HepG2 (cell line): ENCODE measurements around the gene TRIM69. TPM values are rescaled to one million over a fixed set of nuclear protein-coding genes. Genes with fewer than 3 reads are reported as not detected.

Source experiments
- ATAC-seq: fragments of 200-7000 bp; cut with Tn5 transposase; 3 replicates; pipeline ENCODE4 v1.9.1; 2020; ENCODE audit warnings: mild to moderate bottlenecking, moderate library complexity
- BruUV-seq: library from RNA; stranded (reverse); fragments of 400-500 nt; replicated peaks from 2 replicates; lab custom pipeline; 2021; lab: Mats Ljungman, UMichigan
- CTCF ChIA-PET: fragments of 300-600 bp; formaldehyde crosslinking; extraction: SDS; loops from one replicate; lab custom pipeline; 2021; ENCODE audit warnings: low total read pairs, inconsistent platforms, low intra/inter-chr PET ratio; lab: Yijun Ruan, JAX
- POLR2A ChIA-PET: fragments of 350-600 bp; sonication (Branson Sonifier 250); formaldehyde crosslinking; loops from one replicate; lab custom pipeline; 2020; ENCODE audit warnings: antibody characterized with exemption, inconsistent platforms; lab: Yijun Ruan, JAX
- DNase-seq: peaks from one replicate; pipeline ENCODE4 v3.0.0-alpha.2; 2015; ENCODE audit warnings: low spot score
- FAIRE-seq: peaks from 3 replicates; lab custom pipeline; 2011; peaks lifted over from hg19 to GRCh38; lab: Jason Lieb, UNC
- H2AFZ ChIP-seq: one replicate; pipeline ENCODE4 v1.6.1; 2011; ENCODE audit warnings: low read length, inconsistent platforms
- H3K27ac ChIP-seq: fragments of 300-600 bp; 3 replicates; pipeline ENCODE4 v1.8.0; 2011; ENCODE audit warnings: mixed run types, mild to moderate bottlenecking, mixed read lengths, low read length, inconsistent platforms; ENCODE audit not compliant: insufficient read depth; ENCODE audit errors: extremely low read length
- H3K27me3 ChIP-seq, 2 experiments: fragments of 200-600 bp in 1 of 2; 2 replicates in 1 of 2; 3 replicates in 1 of 2; pipeline versions ENCODE4 v1.6.0 to v1.8.0; 2011; ENCODE audit warnings: low read length in 2 of 2, mild to moderate bottlenecking in 2 of 2, moderate library complexity in 2 of 2, inconsistent platforms in 1 of 2; ENCODE audit not compliant: insufficient read depth in 2 of 2, control insufficient read depth in 1 of 2
- H3K36me3 ChIP-seq, 2 experiments: fragments of 200-600 bp in 1 of 2; replicated peaks in 1 of 2; 2 replicates in 1 of 2; 3 replicates in 1 of 2; pipeline versions ENCODE4 v1.5.1 to v1.8.0; 2011; ENCODE audit warnings: low read length in 2 of 2, inconsistent platforms in 1 of 2; ENCODE audit not compliant: insufficient read depth in 2 of 2, control insufficient read depth in 1 of 2
- H3K4me1 ChIP-seq: 2 replicates; pipeline ENCODE4 v1.5.1; 2012; ENCODE audit warnings: low read length, inconsistent platforms; ENCODE audit not compliant: insufficient read depth
- H3K4me2 ChIP-seq: 2 replicates; pipeline ENCODE4 v1.6.0; 2011; ENCODE audit warnings: low read depth, low read length, inconsistent platforms
- H3K4me3 ChIP-seq, 3 experiments: fragments of 200-600 bp in 1 of 3; sonication (generic), shearing (Covaris generic) in 1 of 3; replicated peaks in 1 of 3; 2 replicates each; pipeline ENCODE4 v1.5.1; 2011 to 2016; ENCODE audit warnings: low read length in 3 of 3, inconsistent platforms in 2 of 3, low read depth in 2 of 3, mild to moderate bottlenecking in 2 of 3, control low read depth in 1 of 3, mixed read lengths in 1 of 3; ENCODE audit not compliant: insufficient read depth in 1 of 3
- H3K79me2 ChIP-seq: one replicate; pipeline ENCODE4 v1.6.1; 2011; ENCODE audit warnings: low read length, inconsistent platforms; ENCODE audit not compliant: insufficient read depth
- H3K9ac ChIP-seq: 2 replicates; pipeline ENCODE4 v1.6.0; 2011; ENCODE audit warnings: mild to moderate bottlenecking, low read depth, low read length, inconsistent platforms; ENCODE audit not compliant: insufficient read depth
- H3K9me3 ChIP-seq: 2 replicates; pipeline ENCODE4 v1.5.1; 2012; ENCODE audit warnings: mild to moderate bottlenecking, low read length
- H4K20me1 ChIP-seq: 2 replicates; pipeline ENCODE4 v1.6.0; 2011; ENCODE audit warnings: inconsistent platforms, mild to moderate bottlenecking, low read length, moderate library complexity; ENCODE audit not compliant: insufficient read depth
- EP300 ChIP-seq, 3 experiments: sonication (generic) in 1 of 3; formaldehyde crosslinking in 1 of 3; IDR thresholded peaks; 2 replicates each; pipeline versions ENCODE4 v1.5.1 to v1.6.1; 2011 to 2020; ENCODE audit warnings: low read depth in 2 of 3, low read length in 2 of 3, borderline replicate concordance in 1 of 3, improper control_type of control experiment in 1 of 3, mild to moderate bottlenecking in 1 of 3, missing genetic modification reagents in 1 of 3, moderate library complexity in 1 of 3
- NONO ChIP-seq, 2 experiments: fragments of 450-650 bp in 1 of 2; sonication (generic) in 1 of 2; formaldehyde crosslinking in 1 of 2; IDR thresholded peaks in 1 of 2; conservative IDR thresholded peaks in 1 of 2; 2 replicates each; pipeline versions ENCODE4 v1.6.1 to v1.8.0; 2017 to 2022; ENCODE audit warnings: mild to moderate bottlenecking in 1 of 2, missing genetic modification reagents in 1 of 2, moderate library complexity in 1 of 2
- PRDM4 ChIP-seq: sonication (generic); formaldehyde crosslinking; IDR thresholded peaks from 2 replicates; pipeline ENCODE4 v1.9.0; 2021; ENCODE audit warnings: missing genetic modification reagents, borderline replicate concordance
- TOE1 ChIP-seq: sonication (generic); formaldehyde crosslinking; IDR thresholded peaks from 2 replicates; pipeline ENCODE4 v1.4.0; 2020; ENCODE audit warnings: mild to moderate bottlenecking, missing genetic modification reagents
- U2AF1 ChIP-seq: fragments of 200-400 bp; formaldehyde crosslinking; optimal IDR thresholded peaks from 2 replicates; pipeline ENCODE3; 2017; ENCODE audit warnings: mild to moderate bottlenecking, low read depth, low read length
- ZNF343 ChIP-seq: sonication (generic); formaldehyde crosslinking; IDR thresholded peaks from 2 replicates; pipeline ENCODE4 v1.4.0; 2020; ENCODE audit warnings: mild to moderate bottlenecking, missing genetic modification reagents
- ZNF383 ChIP-seq: sonication (generic); formaldehyde crosslinking; IDR thresholded peaks from 2 replicates; pipeline ENCODE4 v1.4.0; 2020; ENCODE audit warnings: missing genetic modification reagents, mild to moderate bottlenecking, borderline replicate concordance
- ZNF782 ChIP-seq: sonication (generic); formaldehyde crosslinking; IDR thresholded peaks from 2 replicates; pipeline ENCODE4 v1.4.0; 2020; ENCODE audit warnings: missing genetic modification reagents, mild to moderate bottlenecking, borderline replicate concordance
- ZNF792 ChIP-seq: IDR thresholded peaks from 2 replicates; pipeline ENCODE4 v1.6.1; 2016
- in situ Hi-C: cut with HindIII; loops from 2 replicates; pipeline ENCODE4 v1.10.0; 2017; ENCODE audit warnings: low pct_unique_long_range_greater_than_20kb; ENCODE audit not compliant: extremely low pct_ligation_motif_present
- intact Hi-C: fragments of 100-400 bp; cut with micrococcal nuclease; formaldehyde crosslinking; loops from one replicate; pipeline ENCODE4 v1.10.0; 2022; ENCODE audit not compliant: unreplicated experiment
- polyA plus RNA-seq, 8 experiments: library from polyadenylated mRNA; depleted of rRNA in 3 of 8; stranded (reverse) in 7 of 8; unstranded in 1 of 8; fragments of >200 nt; fragmentation: Illumina TruSeq in 4 of 8; extraction: Trizol in 4 of 8; gene quantifications; 2 replicates each; pipeline versions ENCODE4 v1.2.1 to v1.2.3, GENCODE V29; 2011 to 2016; ENCODE audit warnings: low read depth in 4 of 8, missing spikeins in 1 of 8, mixed read lengths in 1 of 8; ENCODE audit not compliant: insufficient read depth in 1 of 8
- total RNA-seq, 5 experiments: library from RNA; depleted of rRNA; stranded (reverse); fragments of >200 nt; fragmentation: Illumina TruSeq; extraction: Trizol; gene quantifications; 2 replicates each; pipeline ENCODE4 v1.2.3, GENCODE V29; 2016; ENCODE audit warnings: low read depth in 1 of 5

TRIM69 gene
- total and polyA plus RNA-seq, 2 of the 13 experiments (the other 11 are each of a cell fraction or from before 2014, with no cell fraction given), result 2.6 to 3.2 TPM

- Histone ChIP-seq H3K4me3 (no peak overlapping the region), H3K36me3 (no peaks in the 10 kb centered on the region), H4K20me1 (no peaks in the 10 kb centered on the region), H3K9me3 (no peaks in the 10 kb centered on the region), H3K27me3 (0 out of 5 replicates have a peak, but pooled peaks cover 0 to 4% of the 10 kb centered on the region in 2 experiments), H3K27ac (no peak overlapping the region), H3K4me2 (no peak overlapping the region), H2AFZ (no peak overlapping the region), H3K4me1 (peaks cover 17% of the 10 kb centered on the region), H3K9ac (no peak overlapping the region), H3K79me2 (no peaks in the 10 kb centered on the region)
- DNase-seq (no peak), ATAC-seq (no peak), FAIRE-seq (no peak)
- intact Hi-C loops (no loop called here), in situ Hi-C loops (no loop called here)
- BruUV-seq, result no TSS peak
- TF ChIP-seq ZNF782 (no peak), NONO (IDR thresholded peaks at IDR 0.05) (no peak), NONO (CRISPR knock-in tag; conservative IDR thresholded peaks at IDR 0.05) (no peak), ZNF383 (CRISPR knock-in tag) (no peak), U2AF1 (no peak), TOE1 (CRISPR knock-in tag) (no peak), EP300 (IDR thresholded peaks at IDR 0.05; ENCODE audit: low read depth in 2 of 2, low read length in 2 of 2) (no peak), EP300 (CRISPR knock-in tag; IDR thresholded peaks at IDR 0.05; ENCODE audit: borderline replicate concordance) (no peak), ZNF343 (CRISPR knock-in tag) (no peak), PRDM4 (CRISPR knock-in tag) (no peak), ZNF792 (CRISPR knock-in tag) (no peak)
- POLR2A ChIA-PET, result no interaction called here
- CTCF ChIA-PET, result no interaction called here
Observed at GRCh38 chr15:44801797-44802196, 65.5 kb downstream of the TRIM69 start.
